Midbrain (tissue), 1 donor: ENCODE measurements around the gene SEMA6B.

Source experiments
- DNase-seq: peaks from one replicate; lab custom pipeline; 2025; lab: John Stamatoyannopoulos, UW

SEMA6B gene

GRCh38 chr19:4525563-4526002 is 33.9 kb downstream of the SEMA6B start:
- DNase-seq, result no peak

GRCh38 chr19:4524808-4525562 is 34.5 kb downstream of the SEMA6B start:
- DNase-seq, result no peak

GRCh38 chr19:4523306-4524110 is 36.0 kb downstream of the SEMA6B start:
- DNase-seq, result peak; percentile 15

- no peak for DNase-seq
Observed at GRCh38 chr19:4522291-4523002, 37.0 kb downstream of the SEMA6B start.

GRCh38 chr19:4521888-4522242 is 37.6 kb downstream of the SEMA6B start:
- DNase-seq, result no peak

- no peak for DNase-seq
Observed at GRCh38 chr19:4521170-4521887, 38.2 kb downstream of the SEMA6B start.

- peak; percentile 27 for DNase-seq
Observed at GRCh38 chr19:4519521-4520277, 39.8 kb downstream of the SEMA6B start.

GRCh38 chr19:4519172-4519496 is 40.4 kb downstream of the SEMA6B start:
- DNase-seq, result no peak

- peak; percentile 73 for DNase-seq
Observed at GRCh38 chr19:4518345-4519171, 40.9 kb downstream of the SEMA6B start, which contains the start of gene PLIN4. Gene PLIN4, minus strand, starts transcription at chr19:4518486. Its CDS starts 214 bp downstream, at chr19:4518272.

GRCh38 chr19:4517451-4518057 is 41.9 kb downstream of the SEMA6B start:
- no peak for DNase-seq

- DNase-seq, result peak; percentile 17
Observed at GRCh38 chr19:4516939-4517300, 42.6 kb downstream of the SEMA6B start.

GRCh38 chr19:4516199-4516938 is 43.1 kb downstream of the SEMA6B start:
- DNase-seq, result no peak

GRCh38 chr19:4515732-4516131 is 43.8 kb downstream of the SEMA6B start:
- no peak for DNase-seq

- no peak for DNase-seq
Observed at GRCh38 chr19:4513248-4513647, 46.2 kb downstream of the SEMA6B start.

- no peak for DNase-seq
Observed at GRCh38 chr19:4512070-4512469, 47.4 kb downstream of the SEMA6B start.

- no peak for DNase-seq
Observed at GRCh38 chr19:4511300-4512054, 48.0 kb downstream of the SEMA6B start.

- DNase-seq, result no peak
Observed at GRCh38 chr19:4510435-4511255, 48.8 kb downstream of the SEMA6B start.

GRCh38 chr19:4508698-4509097 is 50.8 kb downstream of the SEMA6B start:
- DNase-seq, result no peak
